ENCODE results near the gene PRR23E. TPM values are rescaled to one million over a fixed set of nuclear protein-coding genes. Genes with fewer than 3 reads are reported as not detected.

The PRR23E gene
- total RNA-seq, 1 experiment from 2014 or later = not detected

GRCh38 chr3:127165694-127166485, 27.0 kb upstream of the PRR23E start:
- POLR2A ChIA-PET = no interaction called here
- Histone ChIP-seq H3K36me3 (ENCODE audit: control insufficient read depth, insufficient read depth, low read length) (no peaks in the 10 kb centered on the region), H3K27me3 (ENCODE audit: control insufficient read depth, insufficient read depth, low read length) (peaks cover 23% of the 10 kb centered on the region), H3K27ac (ENCODE audit: low read length) (no peak overlapping the region), H3K9me3 (ENCODE audit: control insufficient read depth, insufficient read depth, low read depth, low read length) (no peaks in the 10 kb centered on the region), H3K4me3 (ENCODE audit: low read depth in 2 of 2, low read length in 2 of 2) (no peak overlapping the region), H3K4me1 (ENCODE audit: control insufficient read depth, insufficient read depth, low read length) (no peaks in the 10 kb centered on the region)
- CTCF ChIA-PET = no interaction called here
- intact Hi-C loops (cut with micrococcal nuclease; ENCODE audit: unreplicated experiment) = no loop called here
- TF ChIP-seq SIN3A (IDR thresholded peaks at IDR 0.05; ENCODE audit: borderline replicate concordance, insufficient read depth, low read depth, low read length) = no peak
- TF ChIP-seq, protein P1, sequence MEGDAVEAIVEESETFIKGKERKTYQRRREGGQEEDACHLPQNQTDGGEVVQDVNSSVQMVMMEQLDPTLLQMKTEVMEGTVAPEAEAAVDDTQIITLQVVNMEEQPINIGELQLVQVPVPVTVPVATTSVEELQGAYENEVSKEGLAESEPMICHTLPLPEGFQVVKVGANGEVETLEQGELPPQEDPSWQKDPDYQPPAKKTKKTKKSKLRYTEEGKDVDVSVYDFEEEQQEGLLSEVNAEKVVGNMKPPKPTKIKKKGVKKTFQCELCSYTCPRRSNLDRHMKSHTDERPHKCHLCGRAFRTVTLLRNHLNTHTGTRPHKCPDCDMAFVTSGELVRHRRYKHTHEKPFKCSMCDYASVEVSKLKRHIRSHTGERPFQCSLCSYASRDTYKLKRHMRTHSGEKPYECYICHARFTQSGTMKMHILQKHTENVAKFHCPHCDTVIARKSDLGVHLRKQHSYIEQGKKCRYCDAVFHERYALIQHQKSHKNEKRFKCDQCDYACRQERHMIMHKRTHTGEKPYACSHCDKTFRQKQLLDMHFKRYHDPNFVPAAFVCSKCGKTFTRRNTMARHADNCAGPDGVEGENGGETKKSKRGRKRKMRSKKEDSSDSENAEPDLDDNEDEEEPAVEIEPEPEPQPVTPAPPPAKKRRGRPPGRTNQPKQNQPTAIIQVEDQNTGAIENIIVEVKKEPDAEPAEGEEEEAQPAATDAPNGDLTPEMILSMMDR (IDR thresholded peaks at IDR 0.05) = no peak
- no peak for TF ChIP-seq POLR2AphosphoS5 (IDR thresholded peaks at IDR 0.05; ENCODE audit: low read depth, low read length)
- TF ChIP-seq TCF7L2 (IDR thresholded peaks at IDR 0.05; ENCODE audit: low read depth, low read length) = no peak
- TF ChIP-seq, protein P2, sequence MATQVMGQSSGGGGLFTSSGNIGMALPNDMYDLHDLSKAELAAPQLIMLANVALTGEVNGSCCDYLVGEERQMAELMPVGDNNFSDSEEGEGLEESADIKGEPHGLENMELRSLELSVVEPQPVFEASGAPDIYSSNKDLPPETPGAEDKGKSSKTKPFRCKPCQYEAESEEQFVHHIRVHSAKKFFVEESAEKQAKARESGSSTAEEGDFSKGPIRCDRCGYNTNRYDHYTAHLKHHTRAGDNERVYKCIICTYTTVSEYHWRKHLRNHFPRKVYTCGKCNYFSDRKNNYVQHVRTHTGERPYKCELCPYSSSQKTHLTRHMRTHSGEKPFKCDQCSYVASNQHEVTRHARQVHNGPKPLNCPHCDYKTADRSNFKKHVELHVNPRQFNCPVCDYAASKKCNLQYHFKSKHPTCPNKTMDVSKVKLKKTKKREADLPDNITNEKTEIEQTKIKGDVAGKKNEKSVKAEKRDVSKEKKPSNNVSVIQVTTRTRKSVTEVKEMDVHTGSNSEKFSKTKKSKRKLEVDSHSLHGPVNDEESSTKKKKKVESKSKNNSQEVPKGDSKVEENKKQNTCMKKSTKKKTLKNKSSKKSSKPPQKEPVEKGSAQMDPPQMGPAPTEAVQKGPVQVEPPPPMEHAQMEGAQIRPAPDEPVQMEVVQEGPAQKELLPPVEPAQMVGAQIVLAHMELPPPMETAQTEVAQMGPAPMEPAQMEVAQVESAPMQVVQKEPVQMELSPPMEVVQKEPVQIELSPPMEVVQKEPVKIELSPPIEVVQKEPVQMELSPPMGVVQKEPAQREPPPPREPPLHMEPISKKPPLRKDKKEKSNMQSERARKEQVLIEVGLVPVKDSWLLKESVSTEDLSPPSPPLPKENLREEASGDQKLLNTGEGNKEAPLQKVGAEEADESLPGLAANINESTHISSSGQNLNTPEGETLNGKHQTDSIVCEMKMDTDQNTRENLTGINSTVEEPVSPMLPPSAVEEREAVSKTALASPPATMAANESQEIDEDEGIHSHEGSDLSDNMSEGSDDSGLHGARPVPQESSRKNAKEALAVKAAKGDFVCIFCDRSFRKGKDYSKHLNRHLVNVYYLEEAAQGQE (IDR thresholded peaks at IDR 0.05; ENCODE audit: insufficient read depth in 1 of 2, low read depth in 2 of 2, low read length in 1 of 2) = no peak
- in situ Hi-C loops (cut with HindIII; ENCODE audit: low pct_unique_long_range_greater_than_20kb, low sequenced_read_pairs) = no loop called here
- DNase-seq (ENCODE audit: low read depth, low spot score) (no peak), ATAC-seq (no peak)
- BruUV-seq (replicated peaks) = no TSS peak

DNA sequence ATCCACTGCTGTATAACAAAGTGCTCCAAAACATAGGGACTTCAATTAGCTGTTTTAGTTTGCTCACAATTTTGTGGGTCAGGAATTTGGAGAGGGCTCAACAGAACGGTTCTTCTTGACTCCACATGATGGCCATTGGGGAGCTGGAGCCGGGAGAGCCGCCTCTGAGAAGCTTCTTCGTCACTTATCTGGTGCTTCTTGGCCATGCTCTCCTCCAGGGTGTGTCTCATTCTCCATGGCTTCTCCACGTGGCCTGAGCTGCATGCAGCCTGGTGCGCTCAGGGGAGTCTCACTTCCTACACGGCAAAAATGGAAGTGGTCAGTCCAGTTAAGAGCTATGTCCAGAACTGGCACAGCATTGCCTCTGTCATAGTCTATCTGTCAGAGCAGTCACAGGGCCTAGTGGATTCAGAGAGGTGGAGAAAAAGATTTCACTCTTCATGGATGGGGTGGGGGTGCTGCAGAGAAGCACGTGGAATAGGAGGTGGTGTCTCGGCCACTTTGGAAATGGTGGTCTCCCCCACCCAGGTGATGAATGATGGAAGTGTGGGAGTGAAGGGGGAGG, 26.3 kb upstream of the PRR23E start:
- intact Hi-C loops (cut with micrococcal nuclease; ENCODE audit: unreplicated experiment) = no loop called here
- ATAC-seq (no peak), DNase-seq (ENCODE audit: low read depth, low spot score) (no peak)
- Histone ChIP-seq H3K27ac (ENCODE audit: low read length) (no peak overlapping the region), H3K4me3 (ENCODE audit: low read depth in 2 of 2, low read length in 2 of 2) (no peak overlapping the region), H3K27me3 (ENCODE audit: control insufficient read depth, insufficient read depth, low read length) (peaks cover 23% of the 10 kb centered on the region), H3K9me3 (ENCODE audit: control insufficient read depth, insufficient read depth, low read depth, low read length) (no peaks in the 10 kb centered on the region), H3K4me1 (ENCODE audit: control insufficient read depth, insufficient read depth, low read length) (no peaks in the 10 kb centered on the region), H3K36me3 (ENCODE audit: control insufficient read depth, insufficient read depth, low read length) (no peaks in the 10 kb centered on the region)
- in situ Hi-C loops (cut with HindIII; ENCODE audit: low pct_unique_long_range_greater_than_20kb, low sequenced_read_pairs) = no loop called here
- CTCF ChIA-PET = no interaction called here
- no TSS peak for BruUV-seq (replicated peaks)
- POLR2A ChIA-PET = no interaction called here
- no peak for TF ChIP-seq TCF7L2 (IDR thresholded peaks at IDR 0.05; ENCODE audit: low read depth, low read length)
- TF ChIP-seq, protein P2 (IDR thresholded peaks at IDR 0.05; ENCODE audit: insufficient read depth in 1 of 2, low read depth in 2 of 2, low read length in 1 of 2) = no peak
- TF ChIP-seq, protein P1 (IDR thresholded peaks at IDR 0.05) = no peak
- no peak for TF ChIP-seq SIN3A (IDR thresholded peaks at IDR 0.05; ENCODE audit: borderline replicate concordance, insufficient read depth, low read depth, low read length)
- TF ChIP-seq POLR2AphosphoS5 (IDR thresholded peaks at IDR 0.05; ENCODE audit: low read depth, low read length) = no peak

Measured in Panc1 (cell line).